GM21723 (cell line): ENCODE measurements around the gene HECTD1.
"Not testable (repeated sequence)": the region's sequence is repeated elsewhere in the genome, so short reads cannot be mapped to it uniquely, and the experiment has no call there.

ENCODE experiments used
- ATAC-seq: cut with Tn5 transposase; IDR thresholded peaks from one replicate; pipeline ENCODE4 v1.9.1; 2021; ENCODE audit warnings: mild to moderate bottlenecking, moderate library complexity; ENCODE audit not compliant: unreplicated experiment

HECTD1 gene

GRCh38 chr14:31057701-31058364 is 149.8 kb downstream of the HECTD1 start:
- no peak for ATAC-seq

- no peak for ATAC-seq
Measured at GRCh38 chr14:31057035-31057434, 150.6 kb downstream of the HECTD1 start.

GRCh38 chr14:31052905-31053586 is 154.5 kb downstream of the HECTD1 start:
- ATAC-seq, result not testable (repeated sequence)

GRCh38 chr14:31051511-31051910 is 156.1 kb downstream of the HECTD1 start:
- no peak for ATAC-seq

DNA sequence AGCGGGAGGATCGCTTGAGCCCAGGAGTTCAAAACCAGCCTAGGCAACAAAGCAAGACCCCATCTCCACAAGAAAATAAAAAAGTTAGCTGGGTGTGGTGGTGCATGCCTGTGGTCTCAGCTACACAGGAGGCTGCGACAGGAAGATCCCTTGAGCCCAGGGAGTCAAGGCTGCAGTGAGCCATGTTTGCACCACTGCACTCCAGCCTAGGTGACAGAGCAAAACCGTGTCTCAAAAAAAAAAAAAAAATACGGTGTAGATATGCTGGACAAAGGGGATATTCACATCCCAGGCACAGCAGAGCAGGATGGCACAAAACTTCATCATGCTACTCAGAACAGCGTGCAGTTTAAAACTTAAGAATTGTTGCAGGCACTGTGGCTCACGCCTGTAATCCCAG is 156.6 kb downstream of the HECTD1 start:
- ATAC-seq, result no peak
